ENCODE measurements around the gene BMP8B.

The BMP8B gene

DNA sequence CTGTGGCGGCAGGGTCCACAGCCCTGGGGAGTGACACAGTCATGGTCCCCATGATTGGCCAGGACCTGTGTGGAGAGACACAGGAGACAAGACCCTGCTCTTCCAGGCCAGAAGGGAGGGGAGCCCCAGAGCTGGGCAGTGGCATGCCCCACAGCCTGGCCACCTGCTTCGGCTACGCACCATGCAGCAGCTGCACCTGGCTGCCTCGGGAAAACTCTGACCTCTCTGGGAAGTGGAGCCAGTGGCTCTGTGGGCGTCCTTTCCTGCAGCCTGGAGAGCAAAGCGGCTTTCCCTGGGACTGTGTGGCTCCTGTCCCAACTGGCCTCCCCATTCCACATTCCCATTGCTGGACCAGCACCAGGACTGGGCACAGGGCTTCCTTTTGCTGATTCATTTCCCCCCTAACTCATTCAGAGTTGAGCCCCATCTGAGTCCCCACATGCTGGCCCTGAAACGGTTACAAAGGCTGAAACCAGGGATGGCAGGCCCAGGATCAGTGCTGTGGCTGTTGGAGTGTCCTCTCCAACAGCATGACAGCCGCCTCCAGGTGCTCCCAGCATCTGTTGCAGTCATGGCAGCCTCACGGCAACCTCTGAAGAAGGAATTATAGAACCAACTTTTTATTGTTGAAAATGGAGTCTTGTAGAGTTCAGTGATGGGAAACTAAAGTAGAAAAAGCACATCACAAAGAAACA is 32.6 kb downstream of the BMP8B start:
- DNase-seq: no peak

DNA sequence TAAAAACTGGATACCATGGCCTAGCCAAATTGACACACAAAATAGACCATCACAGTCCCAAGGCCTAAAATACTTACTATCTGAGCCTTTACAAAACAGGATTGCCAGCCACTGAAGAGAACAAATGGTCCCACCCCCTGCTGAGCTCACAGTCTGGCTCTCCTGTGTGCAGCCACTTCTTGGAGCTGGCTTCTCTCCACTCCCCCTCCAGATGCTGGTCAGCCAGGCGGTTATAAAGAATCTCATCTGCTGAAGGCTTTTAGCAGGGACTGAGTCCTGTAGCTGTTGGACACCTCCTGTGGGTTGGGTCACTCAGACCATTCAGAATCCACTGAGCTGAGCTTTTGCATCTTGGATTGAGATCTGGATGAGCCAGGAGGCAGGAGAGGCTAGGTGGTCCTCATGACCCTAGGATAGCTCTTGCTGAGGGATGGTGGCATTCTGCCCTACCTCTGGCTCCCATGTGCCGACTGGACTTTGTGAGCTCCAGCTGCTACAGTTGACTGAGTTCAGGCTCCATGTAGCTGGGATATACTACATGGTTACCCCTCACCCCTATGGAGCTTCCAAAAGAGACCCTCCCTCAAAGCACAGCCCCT is 33.7 kb downstream of the BMP8B start:
- no peak for DNase-seq

GRCh38 chr1:39754026-39754570 is 34.6 kb downstream of the BMP8B start:
- no peak for DNase-seq

DNA sequence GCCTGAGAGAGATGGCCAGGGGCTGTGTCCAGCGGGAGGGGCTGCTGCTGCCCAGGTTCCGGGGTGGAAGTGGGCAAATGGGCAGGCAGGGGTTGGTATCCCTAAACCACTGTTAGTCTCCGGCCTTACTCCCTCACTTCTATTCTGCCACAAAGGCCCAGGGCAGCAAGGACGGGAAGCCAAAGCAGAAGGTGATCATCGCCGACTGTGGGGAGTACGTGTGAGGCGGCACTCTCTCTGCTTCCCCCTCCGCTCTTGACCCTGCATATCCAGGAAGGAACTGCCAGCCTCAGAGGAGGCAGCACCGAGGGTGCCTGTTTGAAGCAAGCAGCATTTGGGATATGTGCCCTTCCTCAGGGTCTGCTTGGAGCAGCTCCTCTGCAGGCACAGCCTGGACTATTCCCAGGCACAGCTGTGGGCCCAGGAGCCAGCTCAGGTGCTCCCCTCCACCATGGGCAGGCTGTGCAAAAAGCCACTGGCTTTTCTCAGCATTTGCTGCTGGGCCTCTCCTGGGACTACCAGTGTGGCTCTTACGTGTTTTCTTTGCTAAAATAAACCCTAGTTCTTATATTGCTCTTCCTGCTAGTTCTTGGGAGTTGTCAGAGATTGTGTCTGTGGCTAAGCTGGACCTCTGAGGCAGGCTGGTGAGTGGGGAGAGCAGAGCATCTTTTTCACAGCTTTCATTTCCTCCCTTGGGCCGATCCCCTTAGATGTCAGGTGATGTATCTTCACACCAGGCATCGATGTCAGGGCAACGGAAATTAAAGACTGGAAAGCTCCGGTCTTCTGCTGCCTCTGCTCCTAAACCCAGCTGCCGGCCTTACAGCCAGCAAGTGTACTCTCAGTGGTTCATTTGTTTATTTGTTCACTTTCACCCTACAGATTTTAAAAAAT is 35.3 kb downstream of the BMP8B start:
- DNase-seq: no peak

GRCh38 chr1:39752703-39753102 is 36.0 kb downstream of the BMP8B start:
- no peak for DNase-seq

GRCh38 chr1:39751595-39751994 is 37.1 kb downstream of the BMP8B start:
- DNase-seq: no peak

DNA sequence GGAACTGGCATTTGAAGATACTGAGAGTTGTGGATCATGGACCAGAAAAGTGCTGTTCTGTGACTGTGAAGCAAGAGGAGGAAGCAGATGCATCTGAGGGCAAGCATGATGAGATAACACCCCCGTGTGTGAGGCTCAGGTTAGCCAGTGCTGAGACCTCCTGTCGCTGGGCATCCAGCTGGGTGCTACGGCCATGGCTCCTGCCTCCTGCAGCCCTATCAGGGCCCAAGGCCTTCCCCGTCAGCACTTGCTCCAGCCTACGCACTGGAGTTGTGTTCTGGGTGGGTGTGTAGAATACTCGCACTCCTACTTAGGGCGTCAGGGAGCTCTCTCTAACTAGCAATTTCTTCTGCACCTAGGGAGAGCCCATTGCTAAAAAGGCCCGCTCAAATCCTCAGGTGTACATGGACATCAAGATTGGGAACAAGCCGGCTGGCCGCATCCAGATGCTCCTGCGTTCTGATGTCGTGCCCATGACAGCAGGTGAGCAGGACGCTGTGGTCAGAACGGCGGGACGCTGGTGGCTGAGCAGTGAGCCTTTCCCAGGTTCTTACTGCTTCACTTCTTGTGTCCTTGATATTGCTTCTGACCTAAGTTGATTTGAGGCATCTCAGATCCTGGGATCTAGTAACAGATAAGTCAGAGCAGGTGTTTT is 43.5 kb downstream of the BMP8B start:
- no peak for DNase-seq

DNA sequence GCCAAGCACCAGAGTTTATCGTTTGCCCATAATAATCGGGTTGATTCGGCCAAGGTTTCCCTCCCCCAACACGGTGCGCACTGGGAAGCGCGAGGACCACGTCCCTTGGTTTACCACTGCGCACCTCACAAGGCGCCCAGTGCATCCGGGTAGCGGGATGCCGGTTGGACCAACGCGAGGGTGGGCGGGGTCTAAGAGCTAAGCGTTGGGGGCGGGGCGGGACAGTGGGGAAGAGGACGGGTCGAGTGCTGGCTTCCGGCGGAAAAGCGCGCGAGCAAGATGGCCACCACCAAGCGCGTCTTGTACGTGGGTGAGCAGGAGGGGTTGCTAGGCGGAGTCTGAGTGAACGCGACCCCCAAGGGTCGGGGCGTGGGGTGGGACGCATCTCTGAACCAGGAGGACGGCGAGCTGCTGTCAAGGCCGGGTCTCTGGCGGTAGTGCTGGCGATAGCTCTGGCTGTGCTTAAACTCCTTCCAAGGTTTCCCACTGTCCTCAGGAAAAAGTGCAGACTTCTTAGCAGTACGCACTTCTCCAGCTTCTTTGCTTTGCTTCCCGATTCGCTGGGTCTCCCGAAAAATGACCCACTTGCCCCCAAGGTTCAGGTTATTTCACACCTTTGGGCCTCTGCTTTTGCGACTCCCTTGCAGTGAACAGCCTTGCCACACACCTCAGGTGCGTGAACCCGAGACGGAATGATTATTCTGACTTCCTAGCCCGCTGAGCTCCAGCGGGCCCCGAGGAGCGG is 49.9 kb downstream of the BMP8B start, which contains the start of gene PPIE:
PPIE (plus strand) TSS at position 261 of the 745 bp plus-strand sequence; CDS start at position 280, 19 bp downstream.
- peak; percentile 89 to 99 (median 98) for DNase-seq

- no peak for DNase-seq
Observed at GRCh38 chr1:39737546-39738169, 51.0 kb downstream of the BMP8B start.

- no peak for DNase-seq
Observed at GRCh38 chr1:39735731-39736130, 52.9 kb downstream of the BMP8B start.

DNA sequence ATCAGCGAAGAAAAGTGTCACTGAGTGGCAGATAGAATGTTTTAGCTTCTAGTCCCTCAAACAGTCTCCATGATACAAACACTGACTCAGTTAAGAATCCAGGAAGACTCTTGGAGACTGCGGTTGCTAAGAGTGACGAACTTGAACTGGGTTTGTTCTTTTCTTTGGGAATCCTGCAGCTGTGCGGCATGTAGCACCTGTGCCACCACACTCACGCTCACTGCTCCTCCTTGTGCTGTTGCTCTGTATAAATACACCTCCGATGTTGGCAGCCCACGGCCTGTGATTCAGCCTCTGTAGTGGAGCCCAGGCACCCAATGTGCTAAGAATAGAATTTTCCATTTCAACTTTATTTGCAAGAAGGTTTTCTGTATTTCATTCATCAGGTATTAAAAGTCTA is 55.5 kb downstream of the BMP8B start:
- DNase-seq: no peak

DNA sequence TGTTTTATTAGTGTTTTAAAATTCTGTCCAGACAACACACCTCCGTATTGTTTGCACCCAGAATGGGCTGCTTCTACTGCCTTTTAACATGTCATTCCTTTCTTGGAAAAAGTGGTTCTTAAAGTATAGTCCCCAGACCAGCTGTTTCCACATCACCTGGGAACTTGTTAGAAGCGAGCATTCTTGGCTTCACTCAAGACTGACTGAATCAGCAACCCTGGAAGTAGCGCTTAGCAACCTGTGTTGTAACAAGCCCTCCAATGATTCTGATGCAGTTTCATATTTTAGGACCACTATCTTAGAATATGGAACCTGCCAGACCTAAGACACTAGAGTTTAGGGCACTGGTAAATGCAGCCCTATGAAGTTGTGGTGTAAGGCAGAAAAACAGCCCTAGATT is 55.9 kb downstream of the BMP8B start:
- DNase-seq: no peak

- DNase-seq: no peak
Observed at GRCh38 chr1:39729842-39730241, 58.8 kb downstream of the BMP8B start.

- DNase-seq: peak; percentile 28 to 47 (median 33)
Observed at GRCh38 chr1:39729030-39729429, 59.6 kb downstream of the BMP8B start.

- no peak for DNase-seq
Observed at GRCh38 chr1:39727932-39728317, 60.7 kb downstream of the BMP8B start.

DNA sequence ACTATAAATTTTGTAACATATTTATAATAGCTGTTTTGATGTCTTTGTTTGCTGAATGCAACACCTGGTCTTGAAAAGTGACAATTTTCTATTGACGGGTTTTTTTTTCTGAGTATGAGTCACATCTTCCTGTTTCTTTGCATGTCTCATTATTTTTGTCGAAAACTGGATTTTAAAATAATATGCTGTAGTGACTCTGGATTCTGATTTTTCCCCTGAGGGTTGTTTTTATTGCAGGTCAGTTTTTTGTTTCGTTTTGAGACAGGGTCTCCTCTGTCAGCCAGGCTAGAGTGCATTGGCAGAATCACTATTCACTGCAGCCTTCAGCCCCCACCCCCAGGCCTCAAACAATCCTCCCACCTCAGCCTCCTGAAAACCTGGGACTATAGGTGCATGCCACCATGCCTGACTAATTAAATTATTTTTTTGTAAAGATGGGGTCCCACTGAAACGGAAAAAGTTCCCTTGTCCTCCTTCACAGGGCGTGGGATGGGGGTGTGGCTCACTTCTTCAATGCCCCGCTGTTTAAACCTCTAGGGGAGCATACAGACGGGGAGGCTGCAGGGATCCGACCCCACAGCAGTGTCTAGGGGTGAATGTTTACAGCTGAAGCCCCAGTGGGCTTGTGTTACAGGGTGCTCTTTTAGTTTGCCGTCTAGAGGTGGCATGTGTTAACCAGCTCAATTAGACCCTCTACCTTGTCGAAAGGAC is 61.3 kb downstream of the BMP8B start:
- DNase-seq: peak; percentile 9 to 46 (median 36)

DNA sequence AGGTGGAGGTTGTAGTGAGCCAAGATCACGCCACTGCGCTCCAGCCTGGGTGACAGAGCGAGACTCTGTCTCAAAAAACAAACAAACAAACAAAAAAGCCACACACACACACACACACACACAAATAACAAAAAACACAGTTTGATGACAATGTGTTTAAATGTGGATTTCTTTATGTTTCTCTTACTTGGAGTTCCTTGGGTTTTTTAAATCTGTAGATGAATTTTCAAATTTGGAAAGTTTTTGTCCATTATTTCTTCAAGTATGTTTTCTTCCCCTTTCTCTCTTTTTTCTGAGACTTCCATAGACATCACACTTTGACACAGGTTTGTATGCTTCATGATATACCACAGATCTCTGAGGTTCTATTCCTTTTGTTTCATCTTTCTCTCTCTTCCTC is 62.1 kb downstream of the BMP8B start:
- DNase-seq: no peak

- no peak for DNase-seq
Observed at GRCh38 chr1:39722495-39722894, 66.2 kb downstream of the BMP8B start.

- DNase-seq: no peak
Observed at GRCh38 chr1:39721664-39722063, 67.0 kb downstream of the BMP8B start.

- peak; percentile 68 to 89 (median 80) for DNase-seq
Observed at GRCh38 chr1:39720094-39720999, 68.3 kb downstream of the BMP8B start.
